ENCODE results near the gene FOXN3.

GRCh38 chr14:89131004-89131750 lies 285.9 kb downstream of the FOXN3 start:
- no peak for TF ChIP-seq CTCF (IDR thresholded peaks at IDR 0.05)
- no peak for TF ChIP-seq TCF7L2 (IDR thresholded peaks at IDR 0.05; ENCODE audit: low read depth, low read length)
- TF ChIP-seq SIN3A (IDR thresholded peaks at IDR 0.05; ENCODE audit: borderline replicate concordance, insufficient read depth, low read depth, low read length) = no peak
- TF ChIP-seq POLR2AphosphoS5 (IDR thresholded peaks at IDR 0.05; ENCODE audit: low read depth, low read length) = no peak
